MG63 (cell line): ENCODE measurements around the gene SERPING1. TPM values are rescaled to one million over a fixed set of nuclear protein-coding genes. Genes with fewer than 3 reads are reported as not detected.
"Not testable (repeated sequence)": the region's sequence is repeated elsewhere in the genome, so short reads cannot be mapped to it uniquely, and the experiment has no call there.

ENCODE experiments used
- DNase-seq: peaks from one replicate; pipeline ENCODE4 v3.0.0-alpha.2; 2020
- H3K27me3 ChIP-seq: fragments of 250-450 bp; sonication (Bioruptor Pico); 2 replicates; pipeline ENCODE4 v1.5.1; 2020; ENCODE audit warnings: mild to moderate bottlenecking, moderate library complexity
- H3K36me3 ChIP-seq: fragments of 250-450 bp; sonication (Bioruptor Pico); 2 replicates; pipeline ENCODE4 v1.5.1; 2020; ENCODE audit warnings: mild to moderate bottlenecking, moderate library complexity
- H3K4me3 ChIP-seq: fragments of 250-450 bp; sonication (Bioruptor Pico); 2 replicates; pipeline ENCODE4 v1.5.1; 2020; ENCODE audit warnings: mild to moderate bottlenecking, moderate library complexity
- H3K9me3 ChIP-seq: fragments of 250-450 bp; sonication (Bioruptor Pico); 2 replicates; pipeline ENCODE4 v1.5.1; 2020; ENCODE audit warnings: mild to moderate bottlenecking, moderate library complexity
- total RNA-seq: library from RNA; depleted of rRNA; stranded (reverse); fragments of >200 nt; shearing (Covaris generic); gene quantifications from 2 replicates; pipeline ENCODE4 v1.2.3, GENCODE V29; 2014; ENCODE audit warnings: low replicate concordance

The SERPING1 gene
- total RNA-seq, 1 experiment from 2014 or later = 0.26 TPM

- Histone ChIP-seq H3K27me3 (peaks cover 21% of the 10 kb centered on the region), H3K36me3 (peaks cover 2% of the 10 kb centered on the region), H3K4me3 (no peak overlapping the region), H3K9me3 (no peaks in the 10 kb centered on the region)
- DNase-seq = no peak
These were observed 46.3 kb downstream of the SERPING1 start for GRCh38 chr11:57643802-57644201.

- no peaks in the 10 kb centered on the region for H3K9me3 ChIP-seq
- peak; percentile 64 for DNase-seq
- no peak overlapping the region for H3K4me3 ChIP-seq
- peaks cover 24% of the 10 kb centered on the region for H3K27me3 ChIP-seq
- H3K36me3 ChIP-seq = no peaks in the 10 kb centered on the region; the same call in 1 of the 2 replicates
These were observed 47.5 kb downstream of the SERPING1 start for GRCh38 chr11:57644748-57645688.

GRCh38 chr11:57645689-57646085 lies 48.2 kb downstream of the SERPING1 start:
- Histone ChIP-seq H3K36me3 (no peaks in the 10 kb centered on the region; the same call in 1 of the 2 replicates), H3K9me3 (no peaks in the 10 kb centered on the region), H3K27me3 (peaks cover 27% of the 10 kb centered on the region), H3K4me3 (no peak overlapping the region)
- DNase-seq = no peak

GRCh38 chr11:57646194-57646798 lies 48.8 kb downstream of the SERPING1 start:
- peaks cover 27% of the 10 kb centered on the region for H3K27me3 ChIP-seq
- DNase-seq = no peak
- no peak overlapping the region for H3K4me3 ChIP-seq

GRCh38 chr11:57646799-57647303 lies 49.4 kb downstream of the SERPING1 start:
- no peak overlapping the region for H3K4me3 ChIP-seq
- H3K27me3 ChIP-seq = peaks cover 27% of the 10 kb centered on the region
- no peaks in the 10 kb centered on the region for H3K9me3 ChIP-seq
- H3K36me3 ChIP-seq = no peaks in the 10 kb centered on the region
- DNase-seq = no peak

More at GRCh38 chr11:57646194-57646798, 48.8 kb downstream of the SERPING1 start:
- H3K9me3 ChIP-seq = no peaks in the 10 kb centered on the region
- no peaks in the 10 kb centered on the region for H3K36me3 ChIP-seq

GRCh38 chr11:57647372-57647771 lies 49.9 kb downstream of the SERPING1 start:
- no peaks in the 10 kb centered on the region for H3K36me3 ChIP-seq
- H3K4me3 ChIP-seq = no peak overlapping the region
- no peaks in the 10 kb centered on the region for H3K9me3 ChIP-seq
- peaks cover 27% of the 10 kb centered on the region for H3K27me3 ChIP-seq
- no peak for DNase-seq

- no peak overlapping the region for H3K4me3 ChIP-seq
- H3K9me3 ChIP-seq = no peaks in the 10 kb centered on the region
- no peaks in the 10 kb centered on the region for H3K36me3 ChIP-seq
- H3K27me3 ChIP-seq = peaks cover 27% of the 10 kb centered on the region
- no peak for DNase-seq
These were observed 50.7 kb downstream of the SERPING1 start for GRCh38 chr11:57647960-57648800.

- Histone ChIP-seq H3K4me3 (no peak overlapping the region), H3K27me3 (peaks cover 27% of the 10 kb centered on the region), H3K9me3 (no peaks in the 10 kb centered on the region), H3K36me3 (no peaks in the 10 kb centered on the region)
- no peak for DNase-seq
These were observed 51.6 kb downstream of the SERPING1 start for GRCh38 chr11:57648801-57649735.

- Histone ChIP-seq H3K4me3 (no peak within 1 kb of the TSS), H3K36me3 (no peaks in the 10 kb centered on the region), H3K27me3 (peaks cover 27% of the 10 kb centered on the region), H3K9me3 (no peaks in the 10 kb centered on the region)
- DNase-seq = peak; percentile 46
These were observed 52.6 kb downstream of the SERPING1 start, which contains the start of gene YPEL4 for GRCh38 chr11:57649826-57650738. TSS of gene YPEL4 (minus strand) at chr11:57649912. CDS start at chr11:57647107, 2,805 bp downstream.

GRCh38 chr11:57650739-57651090 lies 53.2 kb downstream of the SERPING1 start:
- Histone ChIP-seq H3K36me3 (no peaks in the 10 kb centered on the region), H3K27me3 (peaks cover 27% of the 10 kb centered on the region), H3K9me3 (no peaks in the 10 kb centered on the region), H3K4me3 (no peak overlapping the region)
- DNase-seq = no peak

- Histone ChIP-seq H3K36me3 (no peaks in the 10 kb centered on the region), H3K4me3 (no peak overlapping the region), H3K9me3 (no peaks in the 10 kb centered on the region), H3K27me3 (peaks cover 27% of the 10 kb centered on the region)
- no peak for DNase-seq
These were observed 53.9 kb downstream of the SERPING1 start for GRCh38 chr11:57651408-57651807.

- not testable (repeated sequence) for H3K4me3 ChIP-seq, H3K9me3 ChIP-seq, DNase-seq, H3K36me3 ChIP-seq
- H3K27me3 ChIP-seq = peaks cover 21% of the 10 kb centered on the region
These were observed 54.7 kb downstream of the SERPING1 start for GRCh38 chr11:57652230-57652629.

- no peak overlapping the region for H3K4me3 ChIP-seq
- peaks cover 17% of the 10 kb centered on the region for H3K27me3 ChIP-seq
These were observed 55.2 kb downstream of the SERPING1 start for GRCh38 chr11:57652662-57653061.

GRCh38 chr11:57653163-57653562 lies 55.7 kb downstream of the SERPING1 start:
- peaks cover 12% of the 10 kb centered on the region for H3K27me3 ChIP-seq
- H3K36me3 ChIP-seq = no peaks in the 10 kb centered on the region
- H3K4me3 ChIP-seq = no peak overlapping the region
- no peaks in the 10 kb centered on the region for H3K9me3 ChIP-seq
- DNase-seq = no peak

More at GRCh38 chr11:57652662-57653061, 55.2 kb downstream of the SERPING1 start:
- Histone ChIP-seq H3K36me3 (no peaks in the 10 kb centered on the region), H3K9me3 (no peaks in the 10 kb centered on the region)
- no peak for DNase-seq

- Histone ChIP-seq H3K4me3 (peak overlapping the region; percentile 82), H3K27me3 (no peaks in the 10 kb centered on the region), H3K36me3 (peaks cover 23% of the 10 kb centered on the region), H3K9me3 (no peaks in the 10 kb centered on the region)
- no peak for DNase-seq
These were observed 59.4 kb downstream of the SERPING1 start for GRCh38 chr11:57656885-57657193.
